ENCODE results near the gene ALDH3B1.

ALDH3B1 gene

GRCh38 chr11:68044898-68045351 is 34.8 kb downstream of the ALDH3B1 start:
- H3K4me3 ChIP-seq (ENCODE audit: insufficient read depth, low read depth, low read length, poor library complexity, severe bottlenecking): no peak overlapping the region
- H3K9me3 ChIP-seq (ENCODE audit: control insufficient read depth, low read length): no peaks in the 10 kb centered on the region

DNA sequence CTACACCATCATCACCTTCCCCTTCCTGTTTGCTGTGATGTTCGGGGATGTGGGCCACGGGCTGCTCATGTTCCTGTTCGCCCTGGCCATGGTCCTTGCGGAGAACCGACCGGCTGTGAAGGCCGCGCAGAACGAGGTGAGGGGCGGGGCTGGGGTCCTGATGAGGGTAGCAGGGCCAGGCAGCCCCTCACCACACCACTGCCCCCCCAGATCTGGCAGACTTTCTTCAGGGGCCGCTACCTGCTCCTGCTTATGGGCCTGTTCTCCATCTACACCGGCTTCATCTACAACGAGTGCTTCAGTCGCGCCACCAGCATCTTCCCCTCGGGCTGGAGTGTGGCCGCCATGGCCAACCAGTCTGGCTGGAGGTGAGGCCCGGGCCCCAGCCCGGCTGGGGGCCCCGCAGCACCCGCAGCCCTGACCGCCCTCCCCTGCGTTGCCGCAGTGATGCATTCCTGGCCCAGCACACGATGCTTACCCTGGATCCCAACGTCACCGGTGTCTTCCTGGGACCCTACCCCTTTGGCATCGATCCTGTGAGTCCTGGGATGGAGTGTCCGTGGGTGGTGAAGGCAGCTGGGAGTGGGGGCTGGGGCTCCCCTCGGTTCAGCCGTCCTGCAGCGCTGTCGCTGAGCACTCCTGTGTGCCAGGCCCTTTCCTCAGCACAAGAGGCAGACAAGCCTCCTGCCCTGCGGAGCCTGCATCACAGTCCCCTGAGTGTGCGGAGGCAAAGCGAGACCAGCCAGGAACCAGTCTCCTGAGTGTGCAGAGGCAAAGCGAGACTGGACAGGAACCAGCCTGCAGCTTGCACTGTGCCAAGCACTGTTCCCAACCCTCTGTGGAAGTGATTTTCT is 37.5 kb downstream of the ALDH3B1 start:
- Histone ChIP-seq H3K27ac (ENCODE audit: insufficient read depth, low read length, poor library complexity, severe bottlenecking) (no peak overlapping the region), H3K9me3 (ENCODE audit: control insufficient read depth, low read length) (no peaks in the 10 kb centered on the region), H3K4me3 (ENCODE audit: insufficient read depth, low read depth, low read length, poor library complexity, severe bottlenecking) (no peak overlapping the region), H3K4me1 (ENCODE audit: control insufficient read depth, insufficient read depth, low read length, poor library complexity, severe bottlenecking) (no peaks in the 10 kb centered on the region), H3K27me3 (replicated peaks; ENCODE audit: control insufficient read depth, insufficient read depth, low read length, poor library complexity, severe bottlenecking) (no peaks in the 10 kb centered on the region), H3K36me3 (ENCODE audit: control insufficient read depth, insufficient read depth, low read length) (peaks cover 70% of the 10 kb centered on the region)
- DNase-seq: no peak

More at GRCh38 chr11:68044898-68045351, 34.8 kb downstream of the ALDH3B1 start:
- Histone ChIP-seq H3K27ac (ENCODE audit: insufficient read depth, low read length, poor library complexity, severe bottlenecking) (no peak overlapping the region), H3K36me3 (ENCODE audit: control insufficient read depth, insufficient read depth, low read length) (peaks cover 60% of the 10 kb centered on the region), H3K27me3 (replicated peaks; ENCODE audit: control insufficient read depth, insufficient read depth, low read length, poor library complexity, severe bottlenecking) (no peaks in the 10 kb centered on the region), H3K4me1 (ENCODE audit: control insufficient read depth, insufficient read depth, low read length, poor library complexity, severe bottlenecking) (peaks cover 13% of the 10 kb centered on the region)
- DNase-seq: no peak

DNA sequence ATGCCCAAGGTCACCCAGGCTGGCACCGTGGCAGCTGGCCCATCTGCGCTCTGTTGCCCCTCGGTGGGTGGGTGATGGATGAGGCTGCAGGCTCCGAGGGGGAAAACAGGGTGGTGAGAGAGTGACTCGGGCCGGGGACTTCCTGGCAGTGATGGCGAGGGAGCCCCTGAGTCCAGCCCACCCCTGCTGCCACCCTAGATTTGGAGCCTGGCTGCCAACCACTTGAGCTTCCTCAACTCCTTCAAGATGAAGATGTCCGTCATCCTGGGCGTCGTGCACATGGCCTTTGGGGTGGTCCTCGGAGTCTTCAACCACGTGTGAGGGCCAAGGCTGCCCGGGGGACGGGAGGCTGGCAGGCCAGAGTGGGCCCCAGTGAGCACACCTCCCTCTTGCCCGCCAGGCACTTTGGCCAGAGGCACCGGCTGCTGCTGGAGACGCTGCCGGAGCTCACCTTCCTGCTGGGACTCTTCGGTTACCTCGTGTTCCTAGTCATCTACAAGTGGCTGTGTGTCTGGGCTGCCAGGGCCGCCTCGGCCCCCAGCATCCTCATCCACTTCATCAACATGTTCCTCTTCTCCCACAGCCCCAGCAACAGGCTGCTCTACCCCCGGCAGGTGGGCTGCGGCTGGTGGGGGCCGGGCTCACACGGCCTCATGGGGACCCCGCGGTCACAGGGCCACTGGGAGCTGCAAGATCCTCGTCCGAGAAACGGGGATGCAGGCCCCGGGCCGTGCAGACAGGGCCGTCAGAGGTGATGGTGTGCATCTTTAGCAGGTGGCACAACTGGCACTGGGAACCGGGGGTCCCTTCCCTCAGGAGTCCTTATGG is 38.8 kb downstream of the ALDH3B1 start:
- H3K4me1 ChIP-seq (ENCODE audit: control insufficient read depth, insufficient read depth, low read length, poor library complexity, severe bottlenecking): no peaks in the 10 kb centered on the region
- H3K36me3 ChIP-seq (ENCODE audit: control insufficient read depth, insufficient read depth, low read length): peaks cover 58% of the 10 kb centered on the region
- no peak for DNase-seq
- no peak overlapping the region for H3K27ac ChIP-seq (ENCODE audit: insufficient read depth, low read length, poor library complexity, severe bottlenecking)
- no peaks in the 10 kb centered on the region for H3K27me3 ChIP-seq (replicated peaks; ENCODE audit: control insufficient read depth, insufficient read depth, low read length, poor library complexity, severe bottlenecking)
- H3K9me3 ChIP-seq (ENCODE audit: control insufficient read depth, low read length): no peaks in the 10 kb centered on the region
- no peak overlapping the region for H3K4me3 ChIP-seq (ENCODE audit: insufficient read depth, low read depth, low read length, poor library complexity, severe bottlenecking)

DNA sequence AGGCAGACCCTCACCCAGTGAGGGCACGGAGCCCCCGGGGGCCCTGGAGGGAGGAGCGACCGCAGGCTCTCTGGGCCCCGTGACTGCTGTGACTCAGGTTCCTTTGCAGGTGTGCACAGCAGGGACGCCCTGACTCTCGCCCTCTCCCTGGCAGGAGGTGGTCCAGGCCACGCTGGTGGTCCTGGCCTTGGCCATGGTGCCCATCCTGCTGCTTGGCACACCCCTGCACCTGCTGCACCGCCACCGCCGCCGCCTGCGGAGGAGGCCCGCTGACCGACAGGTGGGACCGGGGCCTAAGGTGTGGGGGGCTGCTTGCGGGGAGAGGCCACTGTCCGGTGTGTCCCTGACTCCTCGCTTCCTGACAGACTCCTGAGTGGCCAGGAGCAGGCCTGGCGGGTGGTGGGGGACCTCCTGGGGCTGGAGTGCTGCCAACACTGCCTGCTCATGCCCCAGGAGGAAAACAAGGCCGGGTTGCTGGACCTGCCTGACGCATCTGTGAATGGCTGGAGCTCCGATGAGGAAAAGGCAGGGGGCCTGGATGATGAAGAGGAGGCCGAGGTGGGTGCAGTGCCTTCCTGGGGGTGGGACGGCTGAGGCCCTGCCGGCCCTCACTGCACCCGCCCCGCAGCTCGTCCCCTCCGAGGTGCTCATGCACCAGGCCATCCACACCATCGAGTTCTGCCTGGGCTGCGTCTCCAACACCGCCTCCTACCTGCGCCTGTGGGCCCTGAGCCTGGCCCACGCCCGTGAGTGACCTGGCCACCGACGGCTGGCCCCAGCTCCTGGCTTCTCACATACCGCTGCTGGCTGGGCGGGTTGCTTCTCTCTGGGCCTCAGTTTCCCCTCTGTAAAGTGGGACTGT is 39.6 kb downstream of the ALDH3B1 start:
- DNase-seq: no peak
- Histone ChIP-seq H3K27ac (ENCODE audit: insufficient read depth, low read length, poor library complexity, severe bottlenecking) (no peak overlapping the region), H3K4me3 (ENCODE audit: insufficient read depth, low read depth, low read length, poor library complexity, severe bottlenecking) (no peak overlapping the region), H3K36me3 (ENCODE audit: control insufficient read depth, insufficient read depth, low read length) (peaks cover 50% of the 10 kb centered on the region), H3K27me3 (replicated peaks; ENCODE audit: control insufficient read depth, insufficient read depth, low read length, poor library complexity, severe bottlenecking) (no peaks in the 10 kb centered on the region), H3K4me1 (ENCODE audit: control insufficient read depth, insufficient read depth, low read length, poor library complexity, severe bottlenecking) (no peaks in the 10 kb centered on the region), H3K9me3 (ENCODE audit: control insufficient read depth, low read length) (no peaks in the 10 kb centered on the region)

GRCh38 chr11:68050371-68050841 is 40.3 kb downstream of the ALDH3B1 start:
- Histone ChIP-seq H3K27ac (ENCODE audit: insufficient read depth, low read length, poor library complexity, severe bottlenecking) (no peak overlapping the region), H3K4me3 (ENCODE audit: insufficient read depth, low read depth, low read length, poor library complexity, severe bottlenecking) (no peak overlapping the region), H3K4me1 (ENCODE audit: control insufficient read depth, insufficient read depth, low read length, poor library complexity, severe bottlenecking) (no peaks in the 10 kb centered on the region), H3K9me3 (ENCODE audit: control insufficient read depth, low read length) (no peaks in the 10 kb centered on the region), H3K36me3 (ENCODE audit: control insufficient read depth, insufficient read depth, low read length) (peaks cover 44% of the 10 kb centered on the region), H3K27me3 (replicated peaks; ENCODE audit: control insufficient read depth, insufficient read depth, low read length, poor library complexity, severe bottlenecking) (no peaks in the 10 kb centered on the region)
- DNase-seq: no peak

- H3K27me3 ChIP-seq (replicated peaks; ENCODE audit: control insufficient read depth, insufficient read depth, low read length, poor library complexity, severe bottlenecking): no peaks in the 10 kb centered on the region
- H3K4me1 ChIP-seq (ENCODE audit: control insufficient read depth, insufficient read depth, low read length, poor library complexity, severe bottlenecking): no peaks in the 10 kb centered on the region
- no peaks in the 10 kb centered on the region for H3K9me3 ChIP-seq (ENCODE audit: control insufficient read depth, low read length)
- H3K27ac ChIP-seq (ENCODE audit: insufficient read depth, low read length, poor library complexity, severe bottlenecking): no peak overlapping the region
- DNase-seq: no peak
- H3K4me3 ChIP-seq (ENCODE audit: insufficient read depth, low read depth, low read length, poor library complexity, severe bottlenecking): no peak overlapping the region
- peaks cover 35% of the 10 kb centered on the region for H3K36me3 ChIP-seq (ENCODE audit: control insufficient read depth, insufficient read depth, low read length)
Observed at GRCh38 chr11:68051191-68052136, 41.3 kb downstream of the ALDH3B1 start.

- DNase-seq: no peak
- Histone ChIP-seq H3K27me3 (replicated peaks; ENCODE audit: control insufficient read depth, insufficient read depth, low read length, poor library complexity, severe bottlenecking) (no peaks in the 10 kb centered on the region), H3K4me3 (ENCODE audit: insufficient read depth, low read depth, low read length, poor library complexity, severe bottlenecking) (no peak overlapping the region), H3K27ac (ENCODE audit: insufficient read depth, low read length, poor library complexity, severe bottlenecking) (no peak overlapping the region), H3K4me1 (ENCODE audit: control insufficient read depth, insufficient read depth, low read length, poor library complexity, severe bottlenecking) (no peaks in the 10 kb centered on the region), H3K36me3 (ENCODE audit: control insufficient read depth, insufficient read depth, low read length) (peaks cover 32% of the 10 kb centered on the region), H3K9me3 (ENCODE audit: control insufficient read depth, low read length) (no peaks in the 10 kb centered on the region)
Observed at GRCh38 chr11:68052137-68052873, 42.2 kb downstream of the ALDH3B1 start.

- DNase-seq: no peak
- Histone ChIP-seq H3K4me3 (ENCODE audit: insufficient read depth, low read depth, low read length, poor library complexity, severe bottlenecking) (no peak overlapping the region), H3K27me3 (replicated peaks; ENCODE audit: control insufficient read depth, insufficient read depth, low read length, poor library complexity, severe bottlenecking) (no peaks in the 10 kb centered on the region), H3K27ac (ENCODE audit: insufficient read depth, low read length, poor library complexity, severe bottlenecking) (no peak overlapping the region), H3K9me3 (ENCODE audit: control insufficient read depth, low read length) (no peaks in the 10 kb centered on the region), H3K36me3 (ENCODE audit: control insufficient read depth, insufficient read depth, low read length) (peaks cover 32% of the 10 kb centered on the region), H3K4me1 (ENCODE audit: control insufficient read depth, insufficient read depth, low read length, poor library complexity, severe bottlenecking) (no peaks in the 10 kb centered on the region)
Observed at GRCh38 chr11:68053117-68053516, 43.0 kb downstream of the ALDH3B1 start.
